B cell (primary cell): ENCODE data around the gene SENP5. TPM values are rescaled to one million over a fixed set of nuclear protein-coding genes. Genes with fewer than 3 reads are reported as not detected.

ENCODE experiments used
- ATAC-seq: fragments of 200-7000 bp; cut with Tn5 transposase; one replicate; pipeline ENCODE4 v1.10.0; 2021; ENCODE audit warnings: low read depth, mild to moderate bottlenecking, moderate number of reproducible peaks, moderate library complexity
- CTCF ChIA-PET: fragments of 350-600 bp; sonication (Branson Sonifier 250); formaldehyde crosslinking; loops from one replicate; lab custom pipeline; 2021; ENCODE audit warnings: antibody characterized with exemption, inconsistent platforms; lab: Charles Lee
- POLR2A ChIA-PET: fragments of 350-600 bp; sonication (Branson Sonifier 250); formaldehyde crosslinking; loops from one replicate; lab custom pipeline; 2021; ENCODE audit warnings: antibody characterized with exemption; lab: Charles Lee
- DNase-seq: peaks from one replicate; pipeline ENCODE4 v3.0.0; 2013
- H2AFZ ChIP-seq: 2 replicates; pipeline ENCODE4 v1.6.1; 2012; ENCODE audit warnings: mild to moderate bottlenecking, low read depth, low read length; ENCODE audit not compliant: insufficient read depth, poor library complexity, severe bottlenecking
- H3K27ac ChIP-seq, 2 donors: 1 replicate in 1 of 2; 2 replicates in 1 of 2; pipeline ENCODE4 v1.5.1; 2012 to 2013; ENCODE audit warnings: low read length in 2 of 2, mild to moderate bottlenecking in 2 of 2, moderate library complexity in 1 of 2
- H3K27me3 ChIP-seq, 4 experiments: fragments of 200-600 bp in 1 of 4; sonication (generic) in 1 of 4; replicated peaks in 1 of 4; 1 replicate in 2 of 4; 2 replicates in 2 of 4; pipeline versions ENCODE4 v1.6.1 to v1.7.0; 2013 to 2016; ENCODE audit warnings: low read length in 3 of 4, mild to moderate bottlenecking in 2 of 4, mixed read lengths in 1 of 4, moderate library complexity in 1 of 4; ENCODE audit not compliant: insufficient read depth in 4 of 4, control insufficient read depth in 3 of 4; ENCODE audit errors: control extremely low read depth in 1 of 4
- H3K36me3 ChIP-seq, 2 experiments: replicated peaks in 1 of 2; 1 replicate in 1 of 2; 2 replicates in 1 of 2; pipeline versions ENCODE4 v1.6.1 to v1.7.1; 2013; ENCODE audit warnings: low read length in 1 of 2; ENCODE audit not compliant: insufficient read depth in 2 of 2, control insufficient read depth in 1 of 2; ENCODE audit errors: control extremely low read depth in 1 of 2, extremely low read depth in 1 of 2
- H3K4me1 ChIP-seq, 2 donors: fragments of 200-600 bp in 1 of 2; sonication (generic) in 1 of 2; 1 replicate in 1 of 2; 2 replicates in 1 of 2; pipeline versions ENCODE4 v1.5.1 to v1.6.1; 2013 to 2017; ENCODE audit warnings: low read length in 2 of 2; ENCODE audit not compliant: control insufficient read depth in 2 of 2, insufficient read depth in 2 of 2
- H3K4me2 ChIP-seq: replicated peaks from 2 replicates; pipeline ENCODE3; 2012; ENCODE audit warnings: mild to moderate bottlenecking, low read depth, low read length; ENCODE audit not compliant: poor library complexity, severe bottlenecking
- H3K4me3 ChIP-seq, 5 experiments: fragments of 200-600 bp in 1 of 5; sonication (generic) in 1 of 5; 1 replicate in 3 of 5; 2 replicates in 2 of 5; pipeline versions ENCODE4 v1.5.1 to v1.7.0; 2011 to 2016; ENCODE audit warnings: low read length in 4 of 5, mild to moderate bottlenecking in 4 of 5, low read depth in 2 of 5, control low read depth in 1 of 5, moderate library complexity in 1 of 5; ENCODE audit not compliant: insufficient read depth in 1 of 5; ENCODE audit errors: control extremely low read depth in 1 of 5, extremely low read depth in 1 of 5
- H3K79me2 ChIP-seq: fragments of 200-600 bp; sonication (generic); one replicate; pipeline ENCODE4 v1.6.0; 2016; ENCODE audit warnings: low read length; ENCODE audit not compliant: control insufficient read depth, insufficient read depth
- H3K9ac ChIP-seq: fragments of 200-600 bp; sonication (generic); 2 replicates; pipeline ENCODE4 v1.6.1; 2017; ENCODE audit warnings: mild to moderate bottlenecking, low read length, moderate library complexity
- H3K9me3 ChIP-seq, 3 donors: one replicate each; pipeline versions ENCODE4 v1.6.1 to v1.7.1; 2013; ENCODE audit warnings: low read length in 2 of 3; ENCODE audit not compliant: control insufficient read depth in 2 of 3, insufficient read depth in 1 of 3; ENCODE audit errors: control extremely low read depth in 1 of 3
- H4K20me1 ChIP-seq: 2 replicates; pipeline ENCODE4 v1.6.0; 2012; ENCODE audit warnings: mild to moderate bottlenecking, low read length; ENCODE audit not compliant: insufficient read depth, control insufficient read depth, poor library complexity, severe bottlenecking
- H3K27ac Mint-ChIP-seq: one replicate; pipeline ENCODE4 v1.8.0; 2021; ENCODE audit warnings: mixed read lengths
- H3K27me3 Mint-ChIP-seq: one replicate; pipeline ENCODE4 v1.8.0; 2021; ENCODE audit warnings: mixed read lengths
- H3K4me1 Mint-ChIP-seq: one replicate; pipeline ENCODE4 v1.8.0; 2021; ENCODE audit warnings: mixed read lengths
- H3K4me3 Mint-ChIP-seq: one replicate; pipeline ENCODE4 v1.8.0; 2021; ENCODE audit warnings: mixed read lengths
- H3K9me3 Mint-ChIP-seq: one replicate; pipeline ENCODE4 v1.8.0; 2022; ENCODE audit warnings: mixed read lengths; ENCODE audit not compliant: insufficient read depth
- CTCF ChIP-seq: fragments of 200-600 bp; IDR thresholded peaks from one replicate; pipeline ENCODE4 v1.8.0; 2022; ENCODE audit warnings: antibody characterized with exemption, mild to moderate bottlenecking
- EZH2 ChIP-seq: IDR thresholded peaks from 2 replicates; pipeline ENCODE4 v1.6.1; 2012; ENCODE audit warnings: borderline replicate concordance, low read depth, mild to moderate bottlenecking, moderate library complexity, low read length; ENCODE audit not compliant: insufficient read depth, poor library complexity, severe bottlenecking
- WGBS: methylation state at CpG from one replicate; pipeline ENCODE4 v1.1.5; 2013; ENCODE audit warnings: missing lambda C conversion rate; ENCODE audit not compliant: insufficient coverage; 5-methylcytosine and 5-hydroxymethylcytosine counted together
- intact Hi-C: fragments of 100-400 bp; cut with micrococcal nuclease; formaldehyde crosslinking; loops from one replicate; pipeline ENCODE4 v1.10.0; 2022
- polyA plus RNA-seq: library from polyadenylated mRNA; depleted of rRNA; stranded (reverse); fragments of >200 nt; gene quantifications from 2 replicates; pipeline ENCODE4 v1.2.3, GENCODE V29; 2012
- total RNA-seq, 2 donors: library from RNA; stranded (reverse); fragments of 120-200 nt in 1 of 2; gene quantifications; 1 replicate in 1 of 2; 2 replicates in 1 of 2; pipeline versions ENCODE4 v1.2.3 to v1.2.4, GENCODE V29; 2013 to 2022

The SENP5 gene
- total and polyA plus RNA-seq, 2 donors (not counting 1 experiment from before 2014, with no cell fraction given), result 9.2 to 51.5 TPM

GRCh38 chr3:196941729-196942225 lies 74.1 kb downstream of the SENP5 start:
- Histone ChIP-seq H3K27me3 (no peaks in the 10 kb centered on the region), H3K4me2 (peak overlapping the region; percentile 93), H3K4me3 (peak overlapping the region; percentile 83 to 99 (median 92)), H3K9ac (peak overlapping the region; percentile 95), H3K36me3 (peaks cover 0 to 31% of the 10 kb centered on the region in 2 experiments), H3K27ac (peak overlapping the region; percentile 92 to 97), H3K9me3 (no peaks in the 10 kb centered on the region), H4K20me1 (peaks cover 18% of the 10 kb centered on the region), H2AFZ (peak overlapping the region; percentile 91), H3K79me2 (peaks cover 54% of the 10 kb centered on the region), H3K4me1 (peaks cover 29 to 35% of the 10 kb centered on the region in 2 donors)
- Mint-ChIP-seq H3K27me3 (no peaks in the 10 kb centered on the region), H3K4me3 (peak overlapping the region; percentile 98), H3K27ac (peak overlapping the region; percentile 99), H3K9me3 (no peaks in the 10 kb centered on the region), H3K4me1 (peaks cover 50% of the 10 kb centered on the region)
- DNase-seq, result no peak
- intact Hi-C loops, result loop anchor here (1.0 to 2.0 kb wide), 7 partner anchors 9 to 438 kb away; partner anchors contain the start of genes FBXO45, PAK2, PIGZ and RNF168
- POLR2A ChIA-PET, result interaction anchor here (0.5 to 2.8 kb wide), 9 partner anchors 8 to 373 kb away, joined by 3 to 18 read pairs (median 5); partner anchors contain the start of genes FBXO45, PAK2, SENP5 and WDR53
- CTCF ChIA-PET, result interaction anchor here (0.7 to 5.2 kb wide), 11 partner anchors 10 to 332 kb away, joined by 3 to 20 read pairs (median 6); partner anchors contain the start of genes NRROS, PAK2 and SENP5
- peak; percentile 31 for ATAC-seq
- TF ChIP-seq EZH2, result no peak
- TF ChIP-seq CTCF, result no peak
- WGBS, result under 1% methylated on average over 31 of the region's 31 CpGs
